Measurements from ENCODE around the gene RASAL1. TPM values are rescaled to one million over a fixed set of nuclear protein-coding genes. Genes with fewer than 3 reads are reported as not detected.

RASAL1 gene
- total and polyA plus RNA-seq, 2 donors (not counting 1 experiment from before 2014, with no cell fraction given), result 0.10 to 11.0 TPM

- Histone ChIP-seq H3K27ac (ENCODE audit: low read length in 2 of 2) (peak overlapping the region; percentile 8 to 84), H3K9me3 (ENCODE audit: control extremely low read depth in 1 of 3, control insufficient read depth in 2 of 3, insufficient read depth in 1 of 3, low read length in 2 of 3) (no peaks in the 10 kb centered on the region), H4K20me1 (ENCODE audit: control insufficient read depth, insufficient read depth, low read length, poor library complexity, severe bottlenecking) (peaks cover 47% of the 10 kb centered on the region), H3K79me2 (ENCODE audit: control insufficient read depth, insufficient read depth, low read length) (peaks cover 98% of the 10 kb centered on the region), H3K4me2 (replicated peaks; ENCODE audit: low read depth, low read length, poor library complexity, severe bottlenecking) (peak overlapping the region; percentile 90), H2AFZ (ENCODE audit: insufficient read depth, low read depth, low read length, poor library complexity, severe bottlenecking) (no peak overlapping the region), H3K4me3 (ENCODE audit: control extremely low read depth in 1 of 5, extremely low read depth in 1 of 5, insufficient read depth in 1 of 5, low read depth in 2 of 5, low read length in 4 of 5) (no peak overlapping the region), H3K9ac (ENCODE audit: low read length) (no peak overlapping the region), H3K27me3 (replicated peaks in 1 of 4; ENCODE audit: control extremely low read depth in 1 of 4, control insufficient read depth in 3 of 4, insufficient read depth in 4 of 4, low read length in 3 of 4) (no peaks in the 10 kb centered on the region), H3K4me1 (ENCODE audit: control insufficient read depth in 2 of 2, insufficient read depth in 2 of 2, low read length in 2 of 2) (peaks cover 89 to 94% of the 10 kb centered on the region in 2 donors), H3K36me3 (replicated peaks in 1 of 2; ENCODE audit: control extremely low read depth in 1 of 2, control insufficient read depth in 1 of 2, extremely low read depth in 1 of 2, insufficient read depth in 2 of 2, low read length in 1 of 2) (peaks cover 1 to 7% of the 10 kb centered on the region in 2 experiments)
- intact Hi-C loops (cut with micrococcal nuclease), result no loop called here
- ATAC-seq (ENCODE audit: low read depth) (no peak), DNase-seq (peak; percentile 14)
- Mint-ChIP-seq H3K4me3 (peak overlapping the region; percentile 13), H3K27ac (no peak overlapping the region), H3K4me1 (peaks cover 50% of the 10 kb centered on the region), H3K27me3 (no peaks in the 10 kb centered on the region), H3K9me3 (ENCODE audit: insufficient read depth) (no peaks in the 10 kb centered on the region)
- POLR2A ChIA-PET, result interaction anchor here (1.0 to 1.6 kb wide), 2 partner anchors 12 to 28 kb away, joined by 3 to 7 read pairs; no protein-coding TSS in a partner anchor
- WGBS (ENCODE audit: insufficient coverage), result 77% methylated on average over 6 of the region's 10 CpGs
- no peak for TF ChIP-seq EZH2 (IDR thresholded peaks at IDR 0.05; ENCODE audit: borderline replicate concordance, insufficient read depth, low read depth, low read length, poor library complexity, severe bottlenecking)
- no peak for TF ChIP-seq CTCF (IDR thresholded peaks at IDR 0.05)
- CTCF ChIA-PET, result interaction anchor here (0.6 to 6.6 kb wide), 7 partner anchors 10 to 99 kb away, joined by 3 to 72 read pairs (median 23); no protein-coding TSS in a partner anchor
Measured at GRCh38 chr12:113061061-113061694, 74.4 kb downstream of the RASAL1 start.

- H3K36me3 ChIP-seq (replicated peaks in 1 of 2; ENCODE audit: control extremely low read depth in 1 of 2, control insufficient read depth in 1 of 2, extremely low read depth in 1 of 2, insufficient read depth in 2 of 2, low read length in 1 of 2), result peaks cover 1 to 7% of the 10 kb centered on the region in 2 experiments
- Mint-ChIP-seq H3K27me3 (no peaks in the 10 kb centered on the region), H3K9me3 (ENCODE audit: insufficient read depth) (no peaks in the 10 kb centered on the region), H3K4me3 (no peak overlapping the region), H3K4me1 (peaks cover 48% of the 10 kb centered on the region), H3K27ac (no peak overlapping the region)
- POLR2A ChIA-PET, result no interaction called here
- no peak for ATAC-seq (ENCODE audit: low read depth)
- 78% methylated on average over 5 of the region's 7 CpGs for WGBS (ENCODE audit: insufficient coverage)
- CTCF ChIA-PET, result interaction anchor here (0.6 to 6.6 kb wide), 4 partner anchors 10 to 39 kb away, joined by 3 to 72 read pairs (median 26); no protein-coding TSS in a partner anchor
- peaks cover 98% of the 10 kb centered on the region for H3K79me2 ChIP-seq (ENCODE audit: control insufficient read depth, insufficient read depth, low read length)
- H2AFZ ChIP-seq (ENCODE audit: insufficient read depth, low read depth, low read length, poor library complexity, severe bottlenecking), result no peak overlapping the region
- peak overlapping the region; percentile 90 for H3K4me2 ChIP-seq (replicated peaks; ENCODE audit: low read depth, low read length, poor library complexity, severe bottlenecking)
- H3K27me3 ChIP-seq (replicated peaks in 1 of 4; ENCODE audit: control extremely low read depth in 1 of 4, control insufficient read depth in 3 of 4, insufficient read depth in 4 of 4, low read length in 3 of 4), result no peaks in the 10 kb centered on the region
- H3K9ac ChIP-seq (ENCODE audit: low read length), result no peak overlapping the region
- peaks cover 89 to 94% of the 10 kb centered on the region in 2 donors for H3K4me1 ChIP-seq (ENCODE audit: control insufficient read depth in 2 of 2, insufficient read depth in 2 of 2, low read length in 2 of 2)
- TF ChIP-seq CTCF (IDR thresholded peaks at IDR 0.05) (no peak), EZH2 (IDR thresholded peaks at IDR 0.05; ENCODE audit: borderline replicate concordance, insufficient read depth, low read depth, low read length, poor library complexity, severe bottlenecking) (no peak)
- intact Hi-C loops (cut with micrococcal nuclease), result no loop called here
- H3K4me3 ChIP-seq (ENCODE audit: control extremely low read depth in 1 of 5, extremely low read depth in 1 of 5, insufficient read depth in 1 of 5, low read depth in 2 of 5, low read length in 4 of 5), result no peak overlapping the region
- H3K27ac ChIP-seq (ENCODE audit: low read length in 2 of 2), result peak overlapping the region; percentile 8 to 84
- H4K20me1 ChIP-seq (ENCODE audit: control insufficient read depth, insufficient read depth, low read length, poor library complexity, severe bottlenecking), result peaks cover 41% of the 10 kb centered on the region
- peak; percentile 35 for DNase-seq
- no peaks in the 10 kb centered on the region for H3K9me3 ChIP-seq (ENCODE audit: control extremely low read depth in 1 of 3, control insufficient read depth in 2 of 3, insufficient read depth in 1 of 3, low read length in 2 of 3)
Measured at GRCh38 chr12:113060336-113060960, 75.1 kb downstream of the RASAL1 start.
